H9 (cell line): ENCODE results near the gene NHERF1. TPM values are rescaled to one million over a fixed set of nuclear protein-coding genes. Genes with fewer than 3 reads are reported as not detected.

Source experiments
- DNase-seq: peaks from one replicate; pipeline ENCODE4 v3.0.0-alpha.2; 2017
- H2AFZ ChIP-seq: one replicate; pipeline ENCODE4 v1.6.1; 2013; ENCODE audit warnings: mild to moderate bottlenecking, low read length, control low read depth, moderate library complexity
- H2AK5ac ChIP-seq: 2 replicates; pipeline ENCODE4 v1.6.1; 2013; ENCODE audit warnings: low read length, control low read depth, mixed read lengths; ENCODE audit not compliant: insufficient read length
- H2BK120ac ChIP-seq: one replicate; pipeline ENCODE4 v1.6.1; 2013; ENCODE audit warnings: low read depth, mild to moderate bottlenecking, low read length, control low read depth, inconsistent platforms; ENCODE audit not compliant: poor library complexity, severe bottlenecking
- H2BK12ac ChIP-seq: 2 replicates; pipeline ENCODE4 v1.6.1; 2013; ENCODE audit warnings: low read length, control low read depth, mixed read lengths, low read depth; ENCODE audit not compliant: insufficient read length
- H2BK15ac ChIP-seq: 2 replicates; pipeline ENCODE4 v1.6.1; 2013; ENCODE audit warnings: low read depth, low read length, control low read depth
- H2BK20ac ChIP-seq: one replicate; pipeline ENCODE4 v1.6.1; 2013; ENCODE audit warnings: low read depth, mild to moderate bottlenecking, low read length, control low read depth, inconsistent platforms; ENCODE audit not compliant: poor library complexity, severe bottlenecking
- H2BK5ac ChIP-seq: 2 replicates; pipeline ENCODE4 v1.6.1; 2013; ENCODE audit warnings: low read length, control low read depth, mixed read lengths; ENCODE audit not compliant: insufficient read length
- H3K14ac ChIP-seq: 2 replicates; pipeline ENCODE4 v1.6.1; 2013; ENCODE audit warnings: low read length, control low read depth; ENCODE audit not compliant: insufficient read depth
- H3K18ac ChIP-seq: 2 replicates; pipeline ENCODE4 v1.6.1; 2013; ENCODE audit warnings: low read depth, mild to moderate bottlenecking, mixed read lengths, low read length, control low read depth; ENCODE audit not compliant: insufficient read length
- H3K23ac ChIP-seq: 2 replicates; pipeline ENCODE4 v1.6.1; 2013; ENCODE audit warnings: low read length, control low read depth, mixed read lengths, low read depth; ENCODE audit not compliant: insufficient read length
- H3K23me2 ChIP-seq: 2 replicates; pipeline ENCODE4 v1.6.1; 2013; ENCODE audit warnings: low read depth, mild to moderate bottlenecking, mixed read lengths, low read length, control low read depth; ENCODE audit not compliant: insufficient read length, poor library complexity, severe bottlenecking
- H3K27ac ChIP-seq: 2 replicates; pipeline ENCODE4 v1.5.1; 2013; ENCODE audit warnings: low read length, control low read depth, mixed read lengths, low read depth; ENCODE audit not compliant: insufficient read length
- H3K27me3 ChIP-seq: 2 replicates; pipeline ENCODE4 v1.6.1; 2013; ENCODE audit warnings: low read length, control low read depth, inconsistent platforms; ENCODE audit not compliant: insufficient read depth
- H3K4ac ChIP-seq: 2 replicates; pipeline ENCODE4 v1.6.1; 2013; ENCODE audit warnings: low read depth, mild to moderate bottlenecking, control low read depth, inconsistent platforms, low read length, moderate library complexity
- H3K4me1 ChIP-seq: 2 replicates; pipeline ENCODE4 v1.6.1; 2013; ENCODE audit warnings: low read length, control low read depth, inconsistent platforms; ENCODE audit not compliant: insufficient read depth
- H3K4me2 ChIP-seq: 2 replicates; pipeline ENCODE4 v1.6.1; 2013; ENCODE audit warnings: low read length, control low read depth, mixed read lengths; ENCODE audit not compliant: insufficient read length, insufficient read depth
- H3K56ac ChIP-seq: 2 replicates; pipeline ENCODE4 v1.6.1; 2013; ENCODE audit warnings: low read depth, mild to moderate bottlenecking, mixed read lengths, low read length, control low read depth; ENCODE audit not compliant: insufficient read length
- H3K79me1 ChIP-seq: 2 replicates; pipeline ENCODE4 v1.6.1; 2013; ENCODE audit warnings: low read depth, mild to moderate bottlenecking, moderate library complexity, low read length, control low read depth, inconsistent platforms; ENCODE audit not compliant: insufficient read depth, poor library complexity, severe bottlenecking
- H3K79me2 ChIP-seq: 2 replicates; pipeline ENCODE4 v1.6.1; 2013; ENCODE audit warnings: low read length, control low read depth, inconsistent platforms; ENCODE audit not compliant: insufficient read depth
- H3K9ac ChIP-seq: 2 replicates; pipeline ENCODE4 v1.6.1; 2013; ENCODE audit warnings: low read length, control low read depth, mixed read lengths; ENCODE audit not compliant: insufficient read length; ENCODE audit errors: extremely low read depth
- H3K9me3 ChIP-seq: one replicate; pipeline ENCODE4 v1.6.1; 2013; ENCODE audit warnings: low read depth, low read length, inconsistent platforms; ENCODE audit not compliant: control insufficient read depth
- H3T11ph ChIP-seq: one replicate; pipeline ENCODE4 v1.6.1; 2013; ENCODE audit warnings: mild to moderate bottlenecking, low read length, control low read depth, inconsistent platforms
- H4K20me1 ChIP-seq: one replicate; pipeline ENCODE4 v1.6.1; 2013; ENCODE audit not compliant: control insufficient read depth, insufficient read length, insufficient read depth
- H4K5ac ChIP-seq: 2 replicates; pipeline ENCODE4 v1.6.1; 2013; ENCODE audit warnings: low read depth, mild to moderate bottlenecking, mixed read lengths, low read length, control low read depth; ENCODE audit not compliant: insufficient read length
- H4K8ac ChIP-seq: replicated peaks from 2 replicates; pipeline ENCODE4 v1.6.1; 2013; ENCODE audit warnings: low read length, control low read depth, mixed read lengths, low read depth; ENCODE audit not compliant: insufficient read length
- H4K91ac ChIP-seq: 2 replicates; pipeline ENCODE4 v1.6.1; 2013; ENCODE audit warnings: low read depth, mild to moderate bottlenecking, moderate library complexity, mixed read lengths, low read length, control low read depth; ENCODE audit not compliant: insufficient read length
- H3K27ac Mint-ChIP-seq, 3 experiments: 2 replicates in 2 of 3; 3 replicates in 1 of 3; pipeline ENCODE4 v1.8.0; 2020 to 2021; ENCODE audit warnings: mixed read lengths in 3 of 3, mild to moderate bottlenecking in 1 of 3, moderate library complexity in 1 of 3
- H3K27me3 Mint-ChIP-seq: 2 replicates; pipeline ENCODE4 v1.8.0; 2021; ENCODE audit warnings: low read depth, mild to moderate bottlenecking, moderate library complexity, mixed read lengths
- H3K36me3 Mint-ChIP-seq, 3 experiments: 2 replicates in 2 of 3; 3 replicates in 1 of 3; pipeline ENCODE4 v1.8.0; 2020 to 2021; ENCODE audit warnings: low read depth in 3 of 3, mixed read lengths in 3 of 3; ENCODE audit not compliant: insufficient read depth in 1 of 3
- H3K4me1 Mint-ChIP-seq, 2 experiments: 2 replicates each; pipeline ENCODE4 v1.8.0; 2020; ENCODE audit warnings: mixed read lengths in 2 of 2
- H3K4me3 Mint-ChIP-seq, 2 experiments: 2 replicates in 1 of 2; 3 replicates in 1 of 2; pipeline ENCODE4 v1.8.0; 2020 to 2021; ENCODE audit warnings: mild to moderate bottlenecking in 2 of 2, mixed read lengths in 2 of 2, moderate library complexity in 1 of 2
- H3K9me3 Mint-ChIP-seq, 2 experiments: 2 replicates in 1 of 2; 3 replicates in 1 of 2; pipeline ENCODE4 v1.8.0; 2020; ENCODE audit warnings: mild to moderate bottlenecking in 2 of 2, mixed read lengths in 2 of 2, moderate library complexity in 1 of 2
- WGBS: extraction: QIAGEN DNeasy Blood & Tissue Kit; methylation state at CpG from one replicate; pipeline ENCODE4 v1.1.7; 2013; ENCODE audit warnings: missing lambda C conversion rate, low lambda C conversion rate, mixed read lengths; ENCODE audit not compliant: insufficient read length; ENCODE audit errors: extremely low coverage; 5-methylcytosine and 5-hydroxymethylcytosine counted together
- total RNA-seq: library from RNA; stranded (reverse); gene quantifications from 2 replicates; pipeline ENCODE4 v1.2.1, GENCODE V29; 2021
- TF ChIP-seq, protein P1 (sequence below): fragments of 200-600 bp; sonication (generic); conservative IDR thresholded peaks from 3 replicates; pipeline ENCODE4 v1.8.0; 2021; ENCODE audit warnings: antibody characterized with exemption, mild to moderate bottlenecking

Gene NHERF1
- total RNA-seq, 1 experiment from 2014 or later, result 74.4 TPM

DNA sequence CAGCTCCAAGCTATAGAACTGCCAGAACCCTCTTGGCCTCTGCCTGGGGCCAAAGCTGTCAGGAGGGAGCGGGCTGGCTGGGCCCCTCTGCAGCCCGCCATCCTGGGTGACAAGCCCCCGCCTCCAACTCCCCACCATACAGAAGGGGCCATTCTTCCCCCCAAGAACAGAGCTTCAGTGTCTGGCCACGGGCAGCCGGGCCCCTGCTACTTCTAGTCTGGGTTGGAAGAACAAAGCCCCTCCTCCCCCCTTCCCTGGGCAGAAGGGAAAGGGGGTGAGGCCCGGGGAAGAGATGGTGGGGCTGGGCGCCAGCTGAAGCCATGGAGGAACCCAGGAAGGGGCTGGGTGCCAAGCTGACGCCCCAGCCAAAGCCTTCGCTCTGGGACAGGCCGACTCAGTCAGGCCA is 18.7 kb downstream of the NHERF1 start:
- no peaks in the 10 kb centered on the region for H3K27me3 ChIP-seq
- no peak overlapping the region for H4K8ac ChIP-seq
- H3K56ac ChIP-seq, result no peak overlapping the region
- H3K79me2 ChIP-seq, result no peaks in the 10 kb centered on the region
- H2AFZ ChIP-seq, result no peak overlapping the region
- H3K18ac ChIP-seq, result no peak overlapping the region
- Mint-ChIP-seq H3K27ac (no peak overlapping the region), H3K36me3 (peaks cover 19 to 51% (median 42%) of the 10 kb centered on the region in 3 experiments; a peak in 6 of 7 replicates), H3K9me3 (no peaks in the 10 kb centered on the region), H3K4me1 (peaks cover 20 to 41% of the 10 kb centered on the region in 2 experiments), H3K4me3 (no peak overlapping the region), H3K27me3 (no peaks in the 10 kb centered on the region)
- no peaks in the 10 kb centered on the region; the same call in 1 of the 2 replicates for H3K4me1 ChIP-seq
- H2BK12ac ChIP-seq, result no peak overlapping the region
- no peak overlapping the region for H2BK20ac ChIP-seq
- H2BK120ac ChIP-seq, result no peak overlapping the region
- H3K23ac ChIP-seq, result no peak overlapping the region
- no peaks in the 10 kb centered on the region for H3K23me2 ChIP-seq
- WGBS, result no CpG with 5 or more reads among the region's 10 CpGs
- no peak overlapping the region for H2BK15ac ChIP-seq
- H3K79me1 ChIP-seq, result no peaks in the 10 kb centered on the region
- H4K91ac ChIP-seq, result no peak overlapping the region
- TF ChIP-seq, protein P1, sequence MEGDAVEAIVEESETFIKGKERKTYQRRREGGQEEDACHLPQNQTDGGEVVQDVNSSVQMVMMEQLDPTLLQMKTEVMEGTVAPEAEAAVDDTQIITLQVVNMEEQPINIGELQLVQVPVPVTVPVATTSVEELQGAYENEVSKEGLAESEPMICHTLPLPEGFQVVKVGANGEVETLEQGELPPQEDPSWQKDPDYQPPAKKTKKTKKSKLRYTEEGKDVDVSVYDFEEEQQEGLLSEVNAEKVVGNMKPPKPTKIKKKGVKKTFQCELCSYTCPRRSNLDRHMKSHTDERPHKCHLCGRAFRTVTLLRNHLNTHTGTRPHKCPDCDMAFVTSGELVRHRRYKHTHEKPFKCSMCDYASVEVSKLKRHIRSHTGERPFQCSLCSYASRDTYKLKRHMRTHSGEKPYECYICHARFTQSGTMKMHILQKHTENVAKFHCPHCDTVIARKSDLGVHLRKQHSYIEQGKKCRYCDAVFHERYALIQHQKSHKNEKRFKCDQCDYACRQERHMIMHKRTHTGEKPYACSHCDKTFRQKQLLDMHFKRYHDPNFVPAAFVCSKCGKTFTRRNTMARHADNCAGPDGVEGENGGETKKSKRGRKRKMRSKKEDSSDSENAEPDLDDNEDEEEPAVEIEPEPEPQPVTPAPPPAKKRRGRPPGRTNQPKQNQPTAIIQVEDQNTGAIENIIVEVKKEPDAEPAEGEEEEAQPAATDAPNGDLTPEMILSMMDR, result no peak
- H3K14ac ChIP-seq, result no peak overlapping the region
- no peak overlapping the region for H3T11ph ChIP-seq
- no peaks in the 10 kb centered on the region for H4K20me1 ChIP-seq
- H3K9ac ChIP-seq, result no peak overlapping the region
- H3K27ac ChIP-seq, result no peak overlapping the region
- H2AK5ac ChIP-seq, result no peak overlapping the region
- H4K5ac ChIP-seq, result no peak overlapping the region
- no peak overlapping the region for H3K4ac ChIP-seq
- no peak overlapping the region for H2BK5ac ChIP-seq
- DNase-seq, result no peak
- no peaks in the 10 kb centered on the region for H3K9me3 ChIP-seq
- no peak overlapping the region for H3K4me2 ChIP-seq
